ENCODE results near the gene FGF12. TPM values are rescaled to one million over a fixed set of nuclear protein-coding genes. Genes with fewer than 3 reads are reported as not detected.

Gene FGF12
- polyA plus RNA-seq, 2 of the 4 experiments (the other 2 are of a cell fraction) = 0.63 to 1.1 TPM

- H3K27ac ChIP-seq = no peak overlapping the region
- H3K9me3 ChIP-seq = no peaks in the 10 kb centered on the region
- DNase-seq (ENCODE audit: low read depth in 1 of 2, low spot score in 1 of 2) (no peak), ATAC-seq (no peak), FAIRE-seq (no peak)
- CTCF ChIA-PET = no interaction called here
- POLR2A ChIA-PET = no interaction called here
- no peak overlapping the region for H3K4me3 ChIP-seq
- TF ChIP-seq ZSCAN20 (CRISPR knock-in tag; IDR thresholded peaks at IDR 0.05) (no peak), EHF (CRISPR knock-in tag; IDR thresholded peaks at IDR 0.05) (no peak), CHD2 (IDR thresholded peaks at IDR 0.05; ENCODE audit: low read length, partially characterized antibody) (no peak), TP53 (CRISPR knock-in tag; IDR thresholded peaks at IDR 0.05) (no peak), GATA3 (IDR thresholded peaks at IDR 0.05; ENCODE audit: borderline replicate concordance) (no peak), ZFP36 (IDR thresholded peaks at IDR 0.05; ENCODE audit: borderline replicate concordance, partially characterized antibody) (no peak)
- H3K4me2 ChIP-seq = no peak overlapping the region
- H3K4me1 ChIP-seq = no peaks in the 10 kb centered on the region
- WGBS (ENCODE audit: missing lambda C conversion rate) = 69% methylated on average over 4 of the region's 4 CpGs
Observed at GRCh38 chr3:192174283-192174682, 553.1 kb downstream of the FGF12 start.

- Histone ChIP-seq H3K9me3 (no peaks in the 10 kb centered on the region), H3K27ac (no peak overlapping the region), H3K4me1 (no peaks in the 10 kb centered on the region), H3K4me3 (no peak overlapping the region), H3K4me2 (no peak overlapping the region)
- 35% methylated on average over 1 of the region's 1 CpG for WGBS (ENCODE audit: missing lambda C conversion rate)
- FAIRE-seq = no peak
- no peak for ATAC-seq
- POLR2A ChIA-PET = no interaction called here
- DNase-seq (ENCODE audit: low read depth in 1 of 2, low spot score in 1 of 2) = no peak
- TF ChIP-seq RNF2 (IDR thresholded peaks at IDR 0.05; ENCODE audit: borderline replicate concordance, low read depth) = no peak
- TF ChIP-seq USF2 (IDR thresholded peaks at IDR 0.05) = 0 out of 2 replicates have a peak, but pooled peaks have one; percentile 27
- TF ChIP-seq TP53 (CRISPR knock-in tag; IDR thresholded peaks at IDR 0.05) = no peak
- no peak for TF ChIP-seq HES2 (IDR thresholded peaks at IDR 0.05)
- CTCF ChIA-PET = interaction anchor here (0.6 to 0.8 kb wide), 2 partner anchors 32 to 40 kb away, joined by 3 to 4 read pairs; no protein-coding TSS in a partner anchor
Observed at GRCh38 chr3:192171213-192171612, 556.1 kb downstream of the FGF12 start.

GRCh38 chr3:192170659-192171058 is 556.7 kb downstream of the FGF12 start:
- ChIA-PET CTCF (interaction anchor here (0.6 to 0.8 kb wide), 2 partner anchors 32 to 39 kb away, joined by 3 to 4 read pairs; no protein-coding TSS in a partner anchor), POLR2A (no interaction called here)
- DNase-seq (ENCODE audit: low read depth in 1 of 2, low spot score in 1 of 2) (no peak), FAIRE-seq (no peak), ATAC-seq (no peak)
- TF ChIP-seq HEYL (CRISPR knock-in tag; IDR thresholded peaks at IDR 0.05) = no peak
- no peak for TF ChIP-seq TP53 (CRISPR knock-in tag; IDR thresholded peaks at IDR 0.05)
- TF ChIP-seq GATA3 (IDR thresholded peaks at IDR 0.05; ENCODE audit: borderline replicate concordance) = no peak
- no peak for TF ChIP-seq MAFK (IDR thresholded peaks at IDR 0.05; ENCODE audit: partially characterized antibody)
- no peak for TF ChIP-seq HMGXB4 (CRISPR knock-in tag; IDR thresholded peaks at IDR 0.05; ENCODE audit: borderline replicate concordance)
- no peak for TF ChIP-seq CTCF (IDR thresholded peaks at IDR 0.05)
- no peak for TF ChIP-seq RARB (CRISPR knock-in tag; IDR thresholded peaks at IDR 0.05)
- TF ChIP-seq HDAC2 (IDR thresholded peaks at IDR 0.05) = no peak
- TF ChIP-seq FOXS1 (CRISPR knock-in tag; IDR thresholded peaks at IDR 0.05) = no peak
- TF ChIP-seq CEBPB (IDR thresholded peaks at IDR 0.05) = no peak
- TF ChIP-seq RFX5 (IDR thresholded peaks at IDR 0.05) = no peak
- no peak for TF ChIP-seq REST (IDR thresholded peaks at IDR 0.05)
- H3K4me2 ChIP-seq = no peak overlapping the region
- H3K4me1 ChIP-seq = no peaks in the 10 kb centered on the region
- H3K9me3 ChIP-seq = no peaks in the 10 kb centered on the region
- no peak overlapping the region for H3K27ac ChIP-seq
- no peak overlapping the region for H3K4me3 ChIP-seq
- 65% methylated on average over 3 of the region's 3 CpGs for WGBS (ENCODE audit: missing lambda C conversion rate)

All from A549 (cell line).